Measurements from ENCODE around the gene MBNL2.

Gene MBNL2

DNA sequence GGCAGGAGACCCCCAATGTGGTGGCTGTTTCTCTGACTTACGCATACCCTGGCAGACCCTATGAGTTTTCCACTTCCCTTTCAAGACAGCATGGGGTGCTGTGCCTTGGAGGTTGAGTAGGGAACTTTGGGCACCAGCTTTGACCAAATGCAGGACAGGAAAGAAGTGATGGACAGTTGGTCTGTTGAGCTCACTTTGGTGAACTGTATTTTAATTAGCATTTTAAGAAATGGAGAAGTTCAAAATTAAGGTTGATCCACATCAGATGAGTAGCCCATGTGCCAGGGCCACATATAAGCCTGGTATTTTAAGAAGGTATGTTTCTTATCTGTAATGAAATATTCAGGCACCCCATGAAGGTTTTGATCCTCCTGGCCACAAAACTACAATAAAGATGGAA lies 165.8 kb downstream of the MBNL2 start:
- Mint-ChIP-seq H3K4me3 (no peak overlapping the region), H3K27me3 (no peaks in the 10 kb centered on the region), H3K4me1 (ENCODE audit: low read depth) (peaks cover 25% of the 10 kb centered on the region), H3K36me3 (ENCODE audit: low read depth) (peaks cover 23% of the 10 kb centered on the region), H3K27ac (no peak overlapping the region), H3K9me3 (no peaks in the 10 kb centered on the region)
- no peak for DNase-seq

GRCh38 chr13:97388373-97388772 lies 166.2 kb downstream of the MBNL2 start:
- peaks cover 22% of the 10 kb centered on the region for H3K36me3 Mint-ChIP-seq (ENCODE audit: low read depth)
- H3K27ac Mint-ChIP-seq: no peak overlapping the region
- H3K27me3 Mint-ChIP-seq: no peaks in the 10 kb centered on the region
- no peak for DNase-seq
- H3K4me3 Mint-ChIP-seq: no peak overlapping the region
- no peaks in the 10 kb centered on the region for H3K9me3 Mint-ChIP-seq
- peaks cover 25% of the 10 kb centered on the region for H3K4me1 Mint-ChIP-seq (ENCODE audit: low read depth)

GRCh38 chr13:97390941-97391600 lies 168.9 kb downstream of the MBNL2 start:
- H3K4me1 Mint-ChIP-seq (ENCODE audit: low read depth): peaks cover 16% of the 10 kb centered on the region
- H3K27ac Mint-ChIP-seq: no peak overlapping the region
- H3K27me3 Mint-ChIP-seq: no peaks in the 10 kb centered on the region
- peaks cover 22% of the 10 kb centered on the region for H3K36me3 Mint-ChIP-seq (ENCODE audit: low read depth)
- no peaks in the 10 kb centered on the region for H3K9me3 Mint-ChIP-seq
- no peak overlapping the region for H3K4me3 Mint-ChIP-seq
- no peak for DNase-seq

- H3K4me3 Mint-ChIP-seq: no peak overlapping the region
Observed at GRCh38 chr13:97392020-97392419, 169.9 kb downstream of the MBNL2 start.

DNA sequence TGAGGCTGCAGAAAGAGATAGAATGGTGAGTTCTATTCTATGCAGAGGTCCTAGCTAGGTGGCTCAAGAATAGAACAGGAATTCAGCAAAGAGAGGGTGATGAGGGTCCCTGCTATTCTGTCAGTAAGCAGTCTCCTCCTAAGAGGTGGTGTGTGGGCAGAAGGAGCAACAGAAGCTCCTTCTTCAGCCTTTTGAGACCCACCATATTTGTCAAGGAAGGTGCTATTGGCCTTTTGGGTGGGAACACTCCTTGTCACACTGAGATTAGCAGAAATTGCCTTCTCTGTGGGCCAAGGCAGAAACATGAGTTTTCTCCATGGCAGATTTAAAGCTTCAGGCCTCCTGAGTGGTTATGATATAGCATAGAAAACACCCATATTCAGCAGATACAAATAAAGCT lies 172.4 kb downstream of the MBNL2 start:
- Mint-ChIP-seq H3K27me3 (no peaks in the 10 kb centered on the region), H3K4me1 (ENCODE audit: low read depth) (no peaks in the 10 kb centered on the region), H3K27ac (no peak overlapping the region), H3K4me3 (no peak overlapping the region), H3K9me3 (no peaks in the 10 kb centered on the region), H3K36me3 (ENCODE audit: low read depth) (peaks cover 15% of the 10 kb centered on the region)
- DNase-seq: no peak

More at GRCh38 chr13:97392020-97392419, 169.9 kb downstream of the MBNL2 start:
- no peak for DNase-seq
- Mint-ChIP-seq H3K36me3 (ENCODE audit: low read depth) (peaks cover 19% of the 10 kb centered on the region), H3K9me3 (no peaks in the 10 kb centered on the region), H3K4me1 (ENCODE audit: low read depth) (peaks cover 7% of the 10 kb centered on the region), H3K27ac (no peak overlapping the region), H3K27me3 (no peaks in the 10 kb centered on the region)

DNA sequence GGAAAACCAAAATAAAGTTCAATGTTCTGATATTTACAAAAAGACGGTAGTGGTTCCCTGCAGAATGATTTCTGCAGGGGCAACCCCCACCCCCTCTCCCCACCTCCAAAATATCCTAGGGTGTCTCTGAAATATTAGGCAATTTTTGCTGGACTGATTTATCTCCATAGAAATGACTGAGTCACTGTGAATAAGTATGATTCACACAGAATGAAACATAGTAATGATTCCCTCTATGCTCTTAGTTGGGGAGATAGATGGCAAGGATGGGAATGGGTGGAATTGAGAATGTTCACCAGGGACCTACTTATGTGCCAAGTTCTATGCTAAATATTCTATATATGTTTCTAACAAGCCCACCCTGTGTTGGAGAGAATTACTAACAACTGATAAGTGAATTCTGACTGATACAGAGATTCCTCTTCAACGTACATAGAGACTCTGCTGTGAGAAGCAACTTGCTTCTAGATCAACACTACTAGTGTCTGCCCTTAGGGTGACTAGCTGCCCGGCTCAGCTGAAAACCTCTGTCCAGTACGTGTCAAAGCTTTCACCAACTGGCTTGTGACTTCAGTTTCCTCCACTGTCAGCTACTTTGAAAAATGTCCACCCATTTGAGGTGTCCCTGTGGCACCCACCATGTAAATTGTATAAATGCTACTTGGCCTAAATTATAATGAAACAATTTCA lies 173.5 kb downstream of the MBNL2 start:
- Mint-ChIP-seq H3K27ac (no peak overlapping the region), H3K4me3 (no peak overlapping the region), H3K9me3 (peaks cover 2% of the 10 kb centered on the region), H3K36me3 (ENCODE audit: low read depth) (peaks cover 15% of the 10 kb centered on the region), H3K27me3 (no peaks in the 10 kb centered on the region), H3K4me1 (ENCODE audit: low read depth) (no peaks in the 10 kb centered on the region)
- DNase-seq: no peak

GRCh38 chr13:97397267-97397666 lies 175.1 kb downstream of the MBNL2 start:
- DNase-seq: no peak
- Mint-ChIP-seq H3K4me1 (ENCODE audit: low read depth) (no peaks in the 10 kb centered on the region), H3K4me3 (no peak overlapping the region), H3K36me3 (ENCODE audit: low read depth) (peaks cover 7% of the 10 kb centered on the region), H3K9me3 (peaks cover 11% of the 10 kb centered on the region), H3K27me3 (no peaks in the 10 kb centered on the region), H3K27ac (no peak overlapping the region)

DNA sequence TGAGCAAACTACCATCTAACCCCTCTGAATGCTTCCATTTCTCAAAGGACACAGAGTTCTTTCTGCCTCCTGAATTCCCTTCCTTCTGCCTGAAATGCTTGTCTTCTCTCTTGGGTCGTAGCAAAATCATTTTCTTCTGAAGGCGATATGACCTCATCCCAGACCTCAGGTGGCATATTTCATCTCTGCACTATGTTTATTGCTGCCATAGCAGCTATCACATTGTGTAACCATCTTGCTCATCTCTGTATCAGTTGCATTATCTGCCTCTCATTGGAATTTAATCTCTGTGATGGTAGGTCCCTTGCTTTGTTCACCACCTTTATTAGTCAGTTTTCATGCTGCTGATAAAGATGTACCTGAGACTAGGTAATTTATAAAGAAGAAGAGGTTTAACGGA lies 179.3 kb downstream of the MBNL2 start:
- Mint-ChIP-seq H3K27ac (no peak overlapping the region), H3K4me1 (ENCODE audit: low read depth) (no peaks in the 10 kb centered on the region), H3K36me3 (ENCODE audit: low read depth) (no peaks in the 10 kb centered on the region), H3K4me3 (no peak overlapping the region), H3K9me3 (peaks cover 11% of the 10 kb centered on the region), H3K27me3 (peaks cover 15% of the 10 kb centered on the region)
- no peak for DNase-seq

GRCh38 chr13:97403893-97404750 lies 182.0 kb downstream of the MBNL2 start:
- Mint-ChIP-seq H3K27me3 (peaks cover 21% of the 10 kb centered on the region), H3K36me3 (ENCODE audit: low read depth) (no peaks in the 10 kb centered on the region), H3K27ac (no peak overlapping the region), H3K9me3 (peaks cover 11% of the 10 kb centered on the region), H3K4me1 (ENCODE audit: low read depth) (no peaks in the 10 kb centered on the region), H3K4me3 (no peak overlapping the region)
- no peak for DNase-seq

DNA sequence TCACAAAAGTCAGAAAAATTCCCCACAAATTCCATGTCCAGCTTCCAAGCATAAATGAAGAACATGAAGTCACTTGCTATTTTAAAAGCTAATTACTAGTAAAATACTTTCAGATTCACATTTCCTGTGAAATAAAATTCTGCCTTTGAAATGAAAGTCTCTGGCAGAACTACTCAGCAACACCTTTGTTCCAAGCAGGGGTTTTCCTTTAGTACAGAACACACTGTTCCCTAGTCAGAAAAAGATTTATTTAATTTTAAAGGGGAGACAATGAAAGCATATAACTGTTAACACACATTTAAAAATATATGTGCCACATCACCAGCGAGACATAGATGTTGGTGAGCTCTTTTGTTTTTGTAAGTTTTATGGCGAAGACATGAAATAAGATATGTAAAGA lies 185.4 kb downstream of the MBNL2 start:
- peaks cover 21% of the 10 kb centered on the region for H3K27me3 Mint-ChIP-seq
- H3K9me3 Mint-ChIP-seq: no peaks in the 10 kb centered on the region
- H3K27ac Mint-ChIP-seq: no peak overlapping the region
- no peaks in the 10 kb centered on the region for H3K4me1 Mint-ChIP-seq (ENCODE audit: low read depth)
- DNase-seq: no peak
- no peaks in the 10 kb centered on the region for H3K36me3 Mint-ChIP-seq (ENCODE audit: low read depth)
- H3K4me3 Mint-ChIP-seq: no peak overlapping the region

DNA sequence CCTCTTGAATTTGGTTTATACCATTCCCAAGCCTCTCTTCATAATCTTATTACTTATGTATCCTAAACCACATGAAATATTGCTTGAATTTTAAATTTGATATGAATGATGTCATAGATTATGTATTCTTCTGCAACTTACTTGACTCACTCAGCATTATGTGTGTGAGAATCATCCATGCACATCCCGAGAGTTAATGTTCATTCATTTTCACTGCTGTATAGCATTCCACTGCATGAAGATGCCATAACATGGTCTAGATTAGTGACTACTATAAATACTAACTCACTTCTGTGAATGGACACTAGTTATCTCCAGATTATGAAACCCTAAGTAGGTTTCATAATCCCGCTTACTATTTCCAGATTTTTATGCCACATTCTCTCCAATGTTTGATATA lies 186.8 kb downstream of the MBNL2 start:
- H3K27me3 Mint-ChIP-seq: peaks cover 15% of the 10 kb centered on the region
- no peaks in the 10 kb centered on the region for H3K4me1 Mint-ChIP-seq (ENCODE audit: low read depth)
- H3K36me3 Mint-ChIP-seq (ENCODE audit: low read depth): no peaks in the 10 kb centered on the region
- H3K27ac Mint-ChIP-seq: no peak overlapping the region
- no peak for DNase-seq
- no peaks in the 10 kb centered on the region for H3K9me3 Mint-ChIP-seq
- no peak overlapping the region for H3K4me3 Mint-ChIP-seq

DNA sequence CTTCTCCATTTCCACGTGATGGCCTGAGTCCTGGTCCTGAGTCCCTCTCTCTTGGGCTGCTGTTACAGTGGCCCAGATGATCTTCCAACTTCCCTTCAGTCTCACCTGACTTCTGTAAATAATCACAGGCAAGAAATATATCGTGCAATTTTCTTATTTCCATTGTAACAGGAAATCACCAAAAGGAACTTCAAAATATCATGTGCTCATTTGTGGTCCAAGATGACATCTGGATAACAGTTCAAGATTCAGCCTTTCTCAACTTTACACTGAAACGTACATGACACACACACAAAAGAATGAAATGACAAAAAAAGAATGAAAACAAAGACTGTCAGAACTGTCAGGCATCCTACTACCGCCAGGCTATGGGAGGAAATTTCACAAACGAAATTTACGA lies 189.9 kb downstream of the MBNL2 start:
- DNase-seq: no peak
- Mint-ChIP-seq H3K9me3 (no peaks in the 10 kb centered on the region), H3K27me3 (peaks cover 8% of the 10 kb centered on the region), H3K4me3 (no peak overlapping the region), H3K4me1 (ENCODE audit: low read depth) (no peaks in the 10 kb centered on the region), H3K36me3 (ENCODE audit: low read depth) (no peaks in the 10 kb centered on the region), H3K27ac (no peak overlapping the region)

GRCh38 chr13:97413694-97414093 lies 191.6 kb downstream of the MBNL2 start:
- Mint-ChIP-seq H3K27me3 (peaks cover 10% of the 10 kb centered on the region), H3K9me3 (no peaks in the 10 kb centered on the region), H3K36me3 (ENCODE audit: low read depth) (no peaks in the 10 kb centered on the region), H3K27ac (no peak overlapping the region), H3K4me3 (no peak overlapping the region), H3K4me1 (ENCODE audit: low read depth) (no peaks in the 10 kb centered on the region)
- DNase-seq: no peak

DNA sequence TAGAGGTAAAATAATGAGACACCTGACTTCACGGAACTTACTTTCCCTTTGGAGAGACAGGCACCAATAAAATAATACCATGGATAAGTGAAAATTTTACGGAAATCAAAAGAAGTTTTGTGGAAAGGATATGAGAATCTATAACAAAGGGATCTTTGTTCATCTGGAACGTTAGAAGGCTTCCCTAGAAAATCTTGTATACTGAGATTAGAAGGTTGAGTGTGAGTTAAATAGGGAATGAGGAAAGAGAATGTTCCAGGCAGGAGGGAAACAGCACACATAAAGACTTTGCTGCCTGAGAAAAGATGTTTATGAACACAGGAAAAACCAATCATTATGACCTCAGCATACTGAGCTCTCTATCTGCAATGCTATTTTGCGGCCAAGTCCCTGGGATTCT lies 192.3 kb downstream of the MBNL2 start:
- no peak for DNase-seq

GRCh38 chr13:97417698-97418097 lies 195.6 kb downstream of the MBNL2 start:
- Mint-ChIP-seq H3K9me3 (no peaks in the 10 kb centered on the region), H3K4me1 (ENCODE audit: low read depth) (no peaks in the 10 kb centered on the region), H3K27ac (no peak overlapping the region), H3K36me3 (ENCODE audit: low read depth) (no peaks in the 10 kb centered on the region), H3K4me3 (no peak overlapping the region), H3K27me3 (peaks cover 7% of the 10 kb centered on the region)
- no peak for DNase-seq

More for the DNA sequence above, 192.3 kb downstream of the MBNL2 start:
- H3K36me3 Mint-ChIP-seq (ENCODE audit: low read depth): no peaks in the 10 kb centered on the region
- no peak overlapping the region for H3K4me3 Mint-ChIP-seq
- no peaks in the 10 kb centered on the region for H3K4me1 Mint-ChIP-seq (ENCODE audit: low read depth)
- H3K27me3 Mint-ChIP-seq: peaks cover 7% of the 10 kb centered on the region
- no peak overlapping the region for H3K27ac Mint-ChIP-seq
- H3K9me3 Mint-ChIP-seq: no peaks in the 10 kb centered on the region
